ENCODE data around the gene DLGAP1.
"Not testable (repeated sequence)": the region's sequence is repeated elsewhere in the genome, so short reads cannot be mapped to it uniquely, and the experiment has no call there.

DLGAP1 gene

DNA sequence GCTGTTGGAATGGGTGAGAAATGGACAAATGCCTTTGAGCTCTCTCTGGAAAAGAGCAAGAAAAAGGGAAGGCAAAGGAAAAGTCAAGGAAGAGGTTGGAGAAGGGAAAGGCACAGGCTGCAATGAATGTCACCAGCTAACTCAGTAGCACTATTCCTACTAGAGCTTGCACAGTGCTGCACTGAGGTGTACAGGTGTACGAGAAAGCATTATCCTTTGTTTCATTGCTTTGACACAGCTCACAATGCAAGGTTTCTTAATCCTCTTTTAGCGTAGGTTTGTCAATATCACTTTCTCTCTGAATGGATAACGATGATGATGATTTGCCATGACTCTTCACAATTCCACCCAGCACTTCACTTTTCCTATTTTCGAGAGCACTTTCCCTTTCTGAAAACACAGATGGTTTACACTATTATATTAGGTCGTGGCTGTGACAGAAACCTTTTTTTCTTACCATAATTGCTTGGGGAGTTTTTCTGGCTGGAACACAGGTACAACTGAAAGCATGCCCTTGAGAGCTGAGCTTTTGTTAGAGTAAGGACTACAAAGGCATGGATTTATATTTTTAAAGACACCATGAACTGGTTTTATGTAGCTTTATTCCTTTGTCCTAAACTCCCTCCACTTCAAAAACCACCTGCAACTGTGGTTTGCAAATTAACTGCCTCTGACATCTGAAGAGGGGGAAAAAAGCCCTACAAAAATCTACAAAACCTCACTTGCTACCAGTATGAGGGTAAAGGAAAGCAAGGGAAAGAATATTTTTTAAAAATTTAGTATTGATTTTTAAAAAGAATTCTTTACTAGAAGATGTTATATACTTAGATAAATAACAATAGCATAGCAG, 739.7 kb downstream of the DLGAP1 start:
- no peak for DNase-seq

DNA sequence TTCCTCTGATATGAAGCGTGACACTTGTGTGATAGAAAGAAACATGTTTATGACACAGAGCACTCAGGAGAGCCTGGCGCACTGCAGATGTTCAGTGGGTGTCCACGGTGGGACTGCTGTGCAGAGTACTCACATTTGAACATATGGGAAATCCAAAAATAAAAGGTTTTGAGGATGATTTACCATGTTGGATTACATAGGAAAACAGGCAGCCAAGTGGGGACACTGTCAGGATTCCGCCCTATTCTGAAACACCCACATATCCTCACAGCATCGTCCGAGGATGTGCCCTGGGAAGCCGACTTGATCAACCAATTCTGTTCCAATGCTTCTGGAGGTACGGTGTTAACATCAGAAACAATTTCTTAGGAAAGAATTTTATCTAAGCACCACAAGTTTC, 741.4 kb downstream of the DLGAP1 start:
- DNase-seq, result no peak

- peak; percentile 31 for DNase-seq
Observed at GRCh38 chr18:3713166-3713565, 741.9 kb downstream of the DLGAP1 start.

DNA sequence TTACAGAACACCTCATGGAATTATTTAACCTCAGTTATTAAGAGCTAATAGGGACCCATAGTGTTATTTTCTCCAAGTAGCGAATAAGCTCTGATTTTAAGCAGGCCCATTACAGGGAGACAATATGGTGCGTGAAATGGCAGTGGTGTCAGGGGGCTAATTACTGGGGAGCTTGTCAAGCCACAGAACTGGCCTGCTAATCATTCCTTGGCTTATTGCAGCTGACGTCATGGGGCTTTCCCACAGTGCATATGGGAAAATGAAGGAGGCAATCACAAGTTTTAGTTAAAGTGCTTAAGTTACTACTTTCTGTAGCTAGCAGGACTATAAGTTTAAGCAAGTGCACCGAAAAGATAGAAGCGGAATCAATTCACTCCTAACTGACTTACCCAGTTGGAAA, 742.6 kb downstream of the DLGAP1 start:
- no peak for DNase-seq

DNA sequence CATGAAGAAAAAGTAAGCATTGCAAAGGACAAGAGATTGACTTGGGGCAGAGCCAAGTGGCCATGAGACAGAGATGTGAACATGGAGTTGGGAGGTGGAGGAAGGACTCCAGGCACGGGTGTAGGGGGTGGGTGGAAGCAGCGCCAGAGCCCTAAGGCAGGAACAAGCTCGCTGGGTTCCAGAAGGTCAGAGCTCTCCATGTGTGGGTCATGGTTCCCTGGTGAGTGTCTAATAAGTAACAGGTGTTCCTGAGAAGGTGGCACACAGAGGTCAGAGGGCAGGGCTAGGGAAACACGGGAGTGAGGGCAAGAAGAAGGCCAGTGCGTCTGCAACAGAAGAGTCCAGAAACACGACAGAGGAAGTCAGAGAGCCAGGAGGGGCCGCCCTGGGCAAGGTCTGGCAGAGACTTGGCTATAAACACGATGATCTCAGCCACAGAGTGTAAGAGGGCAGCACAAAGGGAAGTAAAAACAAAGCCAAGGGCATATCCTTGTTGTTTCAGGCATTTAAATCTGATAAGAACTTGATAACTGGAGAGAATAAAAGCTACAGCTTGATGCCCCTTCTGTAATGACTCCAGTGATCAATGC, 744.3 kb downstream of the DLGAP1 start:
- DNase-seq, result no peak

GRCh38 chr18:3709205-3709604, 745.9 kb downstream of the DLGAP1 start:
- DNase-seq, result no peak

- DNase-seq, result no peak
Observed at GRCh38 chr18:3706279-3707097, 748.6 kb downstream of the DLGAP1 start.

DNA sequence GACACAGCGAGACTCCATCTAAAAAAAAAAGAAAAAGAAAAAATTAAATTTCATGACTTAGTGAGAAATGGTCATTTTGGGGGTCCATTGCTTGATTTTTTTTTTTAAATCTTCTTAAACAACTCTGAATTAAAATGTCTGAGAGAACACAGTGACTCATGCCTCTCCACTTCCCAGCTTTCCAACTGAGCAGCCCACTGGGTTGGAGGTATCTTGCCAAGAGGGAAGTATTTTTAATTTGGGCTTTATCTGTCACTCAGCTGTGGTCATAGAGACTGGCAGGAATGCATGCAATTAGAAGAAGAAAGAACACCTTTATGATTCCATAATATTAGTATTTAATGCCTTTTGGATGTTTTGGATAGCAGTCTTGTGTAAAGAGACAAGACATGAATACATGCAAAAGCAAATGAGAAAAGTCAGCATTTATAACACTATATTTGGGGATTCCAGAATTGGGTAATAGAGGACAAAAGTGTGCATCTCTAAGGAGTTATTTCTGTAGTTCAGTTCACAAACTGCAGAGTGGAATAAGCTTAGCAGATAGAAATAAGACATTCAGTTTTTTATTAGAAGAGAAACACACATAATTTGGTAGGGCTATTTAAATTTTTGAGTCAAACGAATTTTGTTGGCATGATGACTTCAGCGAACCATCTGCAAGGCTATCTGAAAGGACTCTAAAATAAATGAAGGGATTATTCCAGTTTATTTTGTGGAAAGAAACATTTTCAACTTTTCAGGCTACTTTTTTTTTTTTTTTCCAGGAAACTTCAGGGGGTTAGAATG, 750.4 kb downstream of the DLGAP1 start:
- DNase-seq, result peak; percentile 31

- DNase-seq, result peak; percentile 70
Observed at GRCh38 chr18:3703732-3704176, 751.4 kb downstream of the DLGAP1 start.

DNA sequence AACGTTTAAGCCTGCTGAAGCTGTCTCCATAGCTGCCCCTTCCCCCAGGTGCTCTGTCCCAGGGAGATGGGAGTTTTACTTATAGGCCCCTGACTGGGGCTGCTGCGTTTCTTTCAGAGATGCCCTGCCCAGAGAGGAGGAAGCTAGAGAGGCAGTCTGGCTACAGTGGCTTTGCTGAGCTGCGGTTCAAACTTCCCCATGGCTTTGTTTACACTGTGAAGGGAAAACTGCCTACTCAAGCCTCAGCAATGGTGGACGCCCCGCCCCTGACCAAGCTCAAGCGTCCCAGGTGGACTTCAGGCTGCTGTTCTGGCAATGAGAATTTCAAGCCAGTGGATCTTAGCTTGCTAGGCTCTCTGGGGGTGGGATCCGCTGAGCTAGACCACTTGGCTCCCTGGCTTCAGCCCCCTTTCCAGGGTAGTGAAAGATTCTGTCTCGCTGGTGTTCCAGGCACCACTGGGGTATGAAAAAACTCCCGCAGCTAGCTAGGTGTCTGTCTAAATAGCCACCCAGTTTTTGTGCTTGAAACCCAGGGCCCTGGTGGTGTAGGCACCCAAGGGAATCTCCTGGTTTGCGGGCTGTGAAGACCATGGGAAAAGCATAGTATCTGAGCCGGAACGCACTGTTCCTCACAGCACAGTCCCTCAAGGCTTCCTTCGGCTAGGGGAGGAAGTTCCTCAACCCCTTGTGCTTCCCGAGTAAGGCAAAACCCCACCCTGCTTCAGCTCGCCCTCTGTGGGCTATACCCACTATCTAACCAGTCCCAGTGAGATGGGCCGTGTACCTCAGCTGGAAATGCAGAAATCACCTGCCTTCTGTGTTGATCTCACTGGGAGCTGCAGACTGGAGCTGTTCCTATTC, 755.2 kb downstream of the DLGAP1 start:
- DNase-seq, result not testable (repeated sequence)

DNA sequence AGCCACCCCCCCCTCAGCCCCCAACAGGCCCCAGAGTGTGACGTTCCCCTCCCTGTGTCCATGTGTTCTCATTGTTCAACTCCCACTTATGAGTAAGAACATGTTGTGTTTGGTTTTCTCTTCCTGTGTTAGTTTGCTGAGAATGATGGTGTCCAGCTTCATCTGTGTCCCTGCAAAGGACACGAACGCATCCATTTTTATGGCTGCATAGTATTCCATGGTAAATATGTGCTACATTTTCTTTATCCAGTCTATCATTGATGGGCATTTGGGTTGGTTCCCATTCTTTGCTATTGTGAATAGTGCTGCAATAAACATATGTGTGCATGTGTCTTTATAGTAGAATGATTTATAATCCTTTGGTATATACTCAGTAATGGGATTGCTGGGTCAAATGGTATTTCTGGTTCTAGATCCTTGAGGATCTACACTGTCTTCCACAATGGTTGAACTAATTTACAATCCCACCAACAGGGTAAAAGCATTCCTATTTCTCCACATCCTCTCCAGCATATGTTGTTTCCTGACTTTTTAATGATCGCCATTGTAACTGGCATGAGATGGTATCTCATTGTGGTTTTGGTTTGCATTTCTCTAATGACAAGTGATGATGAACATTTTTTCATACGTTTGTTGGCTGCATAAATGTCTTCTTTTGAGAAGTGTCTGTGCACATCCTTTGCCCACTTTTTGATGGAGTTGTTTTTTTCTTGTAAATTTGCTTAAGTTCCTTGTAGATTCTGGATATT, 760.9 kb downstream of the DLGAP1 start:
- DNase-seq, result not testable (repeated sequence)

DNA sequence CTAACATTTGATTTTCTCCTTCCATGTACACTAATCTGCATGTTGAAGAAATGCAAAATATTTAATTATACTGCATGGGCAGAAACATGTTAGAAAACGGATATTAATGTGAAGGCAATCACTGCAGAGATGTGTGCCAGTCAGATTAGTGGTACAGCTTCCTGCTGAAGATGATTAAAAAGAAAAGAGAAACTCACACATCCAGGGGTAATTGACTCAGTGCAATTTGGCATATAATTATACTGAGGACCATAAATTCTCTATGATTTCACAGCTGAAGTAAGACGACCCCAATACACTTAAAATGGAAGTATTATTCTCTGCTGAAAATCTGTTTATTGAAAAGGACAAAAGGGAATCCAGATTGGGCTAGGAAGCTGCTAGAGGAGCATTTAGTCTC, 761.7 kb downstream of the DLGAP1 start:
- no peak for DNase-seq

DNA sequence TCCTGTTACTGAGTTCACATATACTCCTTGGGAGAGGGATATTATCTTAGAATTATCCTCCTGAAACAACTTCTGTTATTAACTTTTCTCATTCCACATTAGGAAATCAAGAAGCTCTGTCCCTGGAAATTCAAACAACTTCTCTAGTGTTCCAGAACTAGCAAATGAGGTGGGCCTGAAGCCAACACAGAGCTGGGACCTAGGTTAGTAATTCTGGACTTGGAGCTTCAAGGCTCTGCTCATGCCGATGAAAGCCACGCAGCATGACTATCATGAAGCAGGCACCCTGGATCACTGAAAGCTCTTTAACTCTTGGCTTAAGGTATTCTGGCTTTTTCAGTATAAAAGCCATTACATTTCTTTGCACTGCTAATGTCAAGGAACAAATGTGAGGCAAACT, 762.4 kb downstream of the DLGAP1 start:
- no peak for DNase-seq

GRCh38 chr18:3692113-3692621, 762.9 kb downstream of the DLGAP1 start:
- no peak for DNase-seq

DNA sequence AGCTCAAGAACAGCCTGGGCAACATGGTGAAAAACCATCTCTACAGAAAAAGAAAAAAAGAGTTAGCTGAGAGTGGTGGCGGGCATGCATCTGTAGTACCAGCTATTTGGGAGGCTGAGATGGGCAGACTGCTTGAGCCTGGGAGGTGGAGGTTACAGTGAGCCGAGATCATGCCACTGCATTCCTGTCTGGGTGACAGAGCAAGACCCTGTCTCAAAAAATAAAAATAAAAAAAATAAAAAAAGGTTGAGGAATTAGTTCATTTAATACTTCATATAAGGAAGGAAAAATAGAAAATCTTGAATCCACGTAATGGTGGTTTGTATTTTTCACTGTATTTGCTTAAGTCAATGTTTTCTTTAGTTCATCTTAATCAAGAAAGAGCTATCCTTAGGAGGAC, 763.4 kb downstream of the DLGAP1 start:
- no peak for DNase-seq

- DNase-seq, result no peak
Observed at GRCh38 chr18:3690764-3691066, 764.4 kb downstream of the DLGAP1 start.

- DNase-seq, result no peak
Observed at GRCh38 chr18:3689986-3690763, 764.9 kb downstream of the DLGAP1 start.

GRCh38 chr18:3689091-3689490, 766.0 kb downstream of the DLGAP1 start:
- DNase-seq, result no peak

DNA sequence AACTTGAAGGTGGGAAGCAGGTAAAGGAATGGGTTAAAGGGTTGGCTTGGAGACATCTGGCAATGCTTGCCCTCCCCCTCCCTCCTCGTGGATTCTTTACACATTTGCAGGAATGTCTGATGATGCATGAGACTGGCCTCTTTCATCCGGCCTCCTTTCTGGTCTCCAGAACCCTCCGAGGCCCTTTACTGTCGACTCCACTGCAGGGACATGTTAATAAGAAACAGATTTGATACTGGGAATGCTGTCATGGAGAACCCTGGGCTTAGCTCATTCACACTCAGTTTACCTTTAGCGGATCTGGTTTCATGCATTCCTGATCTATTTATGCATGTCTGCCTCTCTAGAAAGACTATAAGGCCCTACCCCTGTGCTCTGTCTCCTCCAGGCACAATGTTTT, 766.4 kb downstream of the DLGAP1 start:
- peak; percentile 99 for DNase-seq

DNA sequence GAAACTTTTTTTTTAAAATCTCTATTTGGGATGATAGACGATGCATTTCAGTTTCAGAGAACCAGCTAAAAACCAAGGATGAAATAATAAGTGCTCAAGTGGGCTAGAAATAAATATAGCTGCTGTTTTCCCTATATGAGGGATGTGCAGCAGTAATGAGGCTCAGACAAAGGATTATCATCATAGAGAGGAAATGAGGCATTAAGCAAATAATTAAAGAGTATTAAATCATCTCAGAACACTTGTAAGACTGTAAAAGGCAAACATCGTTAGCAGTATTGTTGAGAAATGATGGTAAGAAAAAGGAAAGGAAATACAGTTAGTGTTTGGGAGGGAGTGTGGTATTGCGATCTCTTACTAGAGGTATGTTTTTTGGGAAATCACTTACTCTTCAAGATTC, 771.6 kb downstream of the DLGAP1 start:
- DNase-seq, result no peak

All from fibroblast of skin of scalp (primary cell).